Measurements from ENCODE around the gene CCDC78.
"Not testable (repeated sequence)": the region's sequence is repeated elsewhere in the genome, so short reads cannot be mapped to it uniquely, and the experiment has no call there.

The CCDC78 gene

DNA sequence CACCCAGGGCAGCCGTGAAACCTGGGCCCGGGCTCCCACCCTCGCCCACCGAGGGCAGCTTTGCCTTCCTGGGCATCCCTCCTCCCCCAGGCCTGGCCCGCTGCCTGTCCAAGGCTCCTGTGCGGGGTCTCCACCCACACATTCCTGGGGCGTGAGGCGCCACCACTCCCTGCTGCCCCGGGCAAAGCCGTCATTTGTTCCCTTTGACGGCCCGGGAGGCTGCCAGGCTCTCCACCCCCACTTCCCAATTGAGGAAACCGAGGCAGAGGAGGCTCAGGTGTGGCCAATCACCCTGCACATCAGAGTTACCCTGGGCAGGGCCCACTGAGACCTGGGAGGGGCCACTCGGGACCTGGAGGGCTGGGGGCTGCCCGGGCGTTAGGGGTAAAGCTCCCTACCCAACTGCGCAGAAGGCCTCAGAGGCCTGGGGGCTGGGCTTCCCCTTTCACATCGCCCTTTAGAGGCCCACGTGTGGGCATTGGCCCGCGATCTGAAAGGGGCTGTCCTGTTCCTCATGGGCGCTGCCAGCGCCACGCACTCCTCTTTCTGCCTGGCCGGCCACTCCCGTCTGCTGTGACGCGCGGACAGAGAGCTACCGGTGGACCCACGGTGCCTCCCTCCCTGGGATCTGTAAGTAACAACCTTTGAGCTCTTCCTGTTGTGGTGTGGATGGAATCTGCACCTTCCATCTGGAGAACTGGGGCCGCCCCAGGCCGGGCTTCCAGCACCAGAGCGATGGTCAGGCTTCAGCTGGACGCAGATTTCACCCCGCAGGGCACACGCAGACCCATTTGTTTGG is 34.5 kb upstream of the CCDC78 start, which contains the start of gene MSLN:
MSLN (plus strand) TSS at position 190 of the 799 bp plus-strand sequence. CDS start 1,947 bp downstream, outside the sequence.
- no peak for DNase-seq (ENCODE audit: low spot score)

DNA sequence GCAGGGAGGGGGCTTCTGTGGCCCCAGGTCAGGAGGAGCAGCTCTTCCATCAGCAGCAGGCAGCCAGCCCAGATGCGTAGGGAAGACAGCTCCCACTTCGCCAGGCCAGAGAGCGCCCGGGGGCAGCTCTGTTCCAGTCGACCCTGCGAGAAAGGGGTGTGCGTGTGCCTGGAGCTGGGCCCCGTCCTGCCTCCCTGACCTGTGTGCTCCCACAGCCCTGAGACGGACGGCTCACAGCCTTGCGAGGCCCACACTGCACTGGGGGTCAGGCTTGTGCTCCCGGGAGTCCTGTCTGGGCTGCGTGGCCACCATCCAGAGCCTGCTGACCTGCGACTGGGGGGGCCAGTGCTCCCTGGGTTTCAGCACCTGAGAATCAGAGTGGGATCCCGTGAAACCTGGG is 33.8 kb upstream of the CCDC78 start:
- DNase-seq (ENCODE audit: low spot score): no peak

DNA sequence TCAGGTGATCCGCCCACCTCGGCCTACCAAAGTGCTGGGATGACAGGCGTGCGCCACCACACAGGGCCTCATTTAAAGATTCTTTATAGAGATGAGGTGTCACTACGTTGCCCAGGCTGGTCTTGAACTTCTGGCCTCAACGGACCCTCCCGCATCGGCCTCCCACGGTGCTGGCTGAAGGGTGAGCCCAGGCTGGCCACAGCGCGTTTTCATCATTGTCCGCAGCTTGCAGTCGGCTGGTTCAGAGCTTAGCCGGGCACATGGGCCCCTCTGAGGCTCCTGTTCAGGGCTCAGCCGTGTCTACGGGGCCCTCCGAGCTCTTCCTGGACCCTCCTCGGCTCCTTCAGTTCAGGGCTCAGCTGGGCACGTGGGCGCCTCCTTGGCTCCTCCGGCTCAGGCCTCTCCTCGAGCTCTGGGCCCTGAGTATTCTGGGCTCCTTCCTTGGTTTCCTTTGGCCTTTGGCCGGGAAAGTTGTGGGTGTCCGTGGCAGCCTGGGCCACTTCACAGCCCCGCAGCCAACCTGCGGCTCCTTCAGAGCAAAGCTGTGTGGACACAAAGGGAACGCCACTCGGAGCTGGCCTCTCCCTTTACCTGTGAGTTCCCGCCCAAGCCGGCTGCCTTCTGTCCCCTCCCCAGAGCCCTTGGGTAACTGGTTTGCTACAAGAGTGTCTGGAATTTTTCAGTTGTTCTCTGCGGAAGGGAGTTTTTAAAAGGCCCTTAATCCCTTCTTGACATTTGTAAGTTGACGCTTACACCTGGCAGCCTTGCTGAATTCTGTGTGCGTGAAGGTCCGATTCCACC is 33.1 kb upstream of the CCDC78 start:
- no peak for DNase-seq (ENCODE audit: low spot score)

DNA sequence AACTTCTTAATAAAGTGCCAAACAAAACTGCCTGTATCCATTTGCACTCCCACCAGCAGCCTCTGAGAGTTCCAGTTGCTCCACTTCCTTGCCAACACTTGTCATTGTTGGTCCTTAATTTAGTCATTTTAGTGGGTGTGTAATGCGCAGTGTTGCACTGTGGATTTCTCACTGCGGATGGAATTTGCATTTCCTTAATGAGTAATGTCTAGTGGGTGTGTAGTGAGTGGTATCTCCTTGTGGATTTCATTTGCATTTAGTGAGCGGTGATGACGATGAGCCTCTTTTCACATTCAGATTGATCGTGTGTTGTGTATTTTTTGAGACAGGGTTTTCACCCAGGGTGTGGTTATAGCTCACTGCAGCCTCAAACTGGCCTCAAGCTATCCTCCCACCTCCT is 30.2 kb upstream of the CCDC78 start:
- no peak for DNase-seq (ENCODE audit: low spot score)

DNA sequence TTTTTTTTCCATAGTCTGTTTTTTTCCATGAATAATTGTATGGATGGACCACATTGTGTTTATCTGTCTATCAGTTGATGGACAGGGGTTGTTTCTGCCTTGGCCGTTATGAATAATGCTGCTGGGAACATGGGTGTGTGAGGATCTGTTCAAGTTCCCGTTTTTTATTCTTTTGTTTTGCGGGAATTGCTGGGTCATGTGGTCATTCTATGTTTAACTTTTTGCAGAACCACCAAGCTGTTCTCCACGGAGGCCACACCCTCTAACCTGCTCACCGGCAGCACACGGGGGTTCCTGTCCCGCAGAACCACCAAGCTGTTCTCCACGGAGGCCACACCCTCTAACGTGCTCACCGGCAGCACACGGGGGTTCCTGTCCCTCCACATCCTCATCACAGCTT is 28.4 kb upstream of the CCDC78 start:
- DNase-seq (ENCODE audit: low spot score): no peak

DNA sequence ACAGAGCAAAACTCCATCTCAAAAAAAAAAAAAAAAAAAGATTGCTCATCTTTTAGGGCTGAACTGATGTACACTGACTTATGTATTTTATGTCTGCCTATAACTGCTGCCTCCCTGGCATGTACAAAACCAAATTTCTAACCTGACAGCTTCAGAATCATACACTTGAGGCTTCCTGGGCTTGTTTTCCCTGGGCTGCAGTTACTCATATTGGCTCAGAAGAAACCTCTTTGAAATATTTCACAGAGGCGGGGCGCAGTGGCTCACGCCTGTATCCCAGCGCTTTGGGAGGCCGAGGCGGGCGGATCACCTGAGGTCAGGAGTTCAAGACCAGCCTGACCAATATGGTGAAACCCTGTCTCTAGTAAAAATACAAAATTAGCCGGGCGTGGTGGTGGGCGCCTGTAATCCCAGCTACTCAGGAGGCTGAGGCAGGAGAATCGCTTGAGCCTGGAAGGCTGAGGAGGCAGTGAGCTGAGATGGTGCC is 27.9 kb upstream of the CCDC78 start:
- not testable (repeated sequence) for DNase-seq (ENCODE audit: low spot score)

DNA sequence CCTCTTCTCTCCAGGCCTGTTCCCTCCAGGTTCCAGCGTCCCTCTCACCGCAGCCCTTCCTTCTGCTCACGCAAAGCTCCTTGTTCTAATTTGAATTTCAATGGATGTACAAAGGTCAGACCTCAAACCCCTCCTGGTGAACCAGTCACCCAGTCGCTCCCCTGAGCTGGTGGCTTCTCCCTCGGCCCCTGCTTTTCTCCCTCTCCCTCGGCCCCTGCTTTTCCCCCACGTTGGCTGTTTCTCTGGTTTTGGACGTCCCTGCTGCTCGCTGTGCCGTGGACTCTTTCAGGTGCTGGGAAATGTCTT is 25.7 kb upstream of the CCDC78 start:
- DNase-seq (ENCODE audit: low spot score): no peak

DNA sequence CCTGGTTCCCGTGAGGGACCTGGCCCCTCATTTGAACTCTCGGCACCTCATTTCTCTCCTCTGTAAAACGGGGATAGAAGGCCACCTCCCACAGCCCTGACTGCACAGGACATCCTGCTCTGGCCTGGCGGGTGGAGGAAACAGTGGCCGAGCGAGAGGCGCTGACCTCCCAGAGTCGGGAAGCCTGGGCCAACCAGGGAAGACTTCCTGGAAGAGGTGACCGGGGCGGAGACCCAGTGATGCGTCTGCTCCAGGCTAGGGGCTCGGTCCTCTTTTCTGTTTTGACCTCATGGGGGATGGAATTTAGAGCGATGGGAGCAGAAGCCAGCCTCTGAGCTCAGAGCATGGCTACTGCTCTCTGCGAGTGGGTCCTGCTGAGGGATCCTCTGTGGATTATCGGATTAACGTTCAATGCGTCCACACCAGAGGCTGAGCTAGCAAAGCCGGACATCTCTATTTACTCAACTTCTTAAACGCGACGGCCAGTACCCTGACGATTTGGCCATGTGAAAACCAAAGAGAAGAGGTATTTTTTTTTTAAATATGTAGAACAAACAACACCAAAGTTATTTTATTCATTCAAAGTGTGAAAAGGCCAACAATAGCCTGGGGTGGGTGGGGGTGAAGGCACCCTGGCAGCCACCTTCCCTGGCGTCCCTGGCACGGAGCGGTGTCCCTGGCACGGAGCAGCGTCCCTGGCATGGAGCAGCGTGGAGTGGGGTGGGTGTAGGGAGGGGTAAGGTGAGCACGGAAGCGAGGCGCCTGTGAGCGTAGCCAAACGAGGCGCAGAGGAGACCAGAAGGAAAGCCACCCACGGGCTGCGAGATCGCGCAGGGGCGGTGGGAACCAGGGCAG is 25.1 kb upstream of the CCDC78 start:
- DNase-seq (ENCODE audit: low spot score): no peak

DNA sequence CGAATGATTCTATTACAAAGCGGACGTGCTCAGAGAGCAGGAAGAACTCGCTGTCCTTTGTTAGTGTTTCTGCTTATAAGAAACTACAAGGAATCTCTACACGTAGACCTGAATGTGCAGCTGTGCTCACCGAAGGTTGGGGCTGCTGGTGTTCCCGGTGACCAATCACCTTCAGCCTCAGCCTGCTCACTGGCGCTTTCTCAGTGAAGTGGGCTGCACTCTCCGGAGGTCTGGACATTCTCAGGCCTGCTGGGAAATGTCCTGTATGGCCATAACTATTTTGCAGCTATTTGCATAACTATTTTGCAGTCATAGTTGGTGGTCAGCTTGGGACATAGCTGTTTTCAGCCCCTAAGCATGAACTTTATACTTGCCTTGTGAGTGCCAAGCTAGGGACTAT is 24.2 kb upstream of the CCDC78 start:
- no peak for DNase-seq (ENCODE audit: low spot score)

DNA sequence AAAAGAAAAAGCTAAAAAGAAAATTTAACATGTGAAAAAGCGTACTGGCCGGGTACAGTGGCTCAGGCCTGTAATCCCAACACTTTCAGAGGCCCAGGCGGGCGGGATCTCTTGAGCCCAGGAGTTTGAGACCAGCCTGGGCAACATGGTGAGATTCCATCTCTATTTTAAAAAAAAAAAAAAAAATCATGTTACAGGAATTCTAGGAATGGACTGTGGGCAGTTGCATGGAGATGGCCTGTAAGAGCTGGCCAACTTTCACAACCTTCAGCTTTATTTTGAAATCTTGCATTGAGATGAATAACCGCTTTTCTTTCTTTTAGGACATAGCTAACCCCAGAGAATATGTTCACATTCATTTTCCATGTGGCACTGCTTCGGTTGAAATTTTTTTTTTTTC is 22.8 kb upstream of the CCDC78 start:
- no peak for DNase-seq (ENCODE audit: low spot score)

DNA sequence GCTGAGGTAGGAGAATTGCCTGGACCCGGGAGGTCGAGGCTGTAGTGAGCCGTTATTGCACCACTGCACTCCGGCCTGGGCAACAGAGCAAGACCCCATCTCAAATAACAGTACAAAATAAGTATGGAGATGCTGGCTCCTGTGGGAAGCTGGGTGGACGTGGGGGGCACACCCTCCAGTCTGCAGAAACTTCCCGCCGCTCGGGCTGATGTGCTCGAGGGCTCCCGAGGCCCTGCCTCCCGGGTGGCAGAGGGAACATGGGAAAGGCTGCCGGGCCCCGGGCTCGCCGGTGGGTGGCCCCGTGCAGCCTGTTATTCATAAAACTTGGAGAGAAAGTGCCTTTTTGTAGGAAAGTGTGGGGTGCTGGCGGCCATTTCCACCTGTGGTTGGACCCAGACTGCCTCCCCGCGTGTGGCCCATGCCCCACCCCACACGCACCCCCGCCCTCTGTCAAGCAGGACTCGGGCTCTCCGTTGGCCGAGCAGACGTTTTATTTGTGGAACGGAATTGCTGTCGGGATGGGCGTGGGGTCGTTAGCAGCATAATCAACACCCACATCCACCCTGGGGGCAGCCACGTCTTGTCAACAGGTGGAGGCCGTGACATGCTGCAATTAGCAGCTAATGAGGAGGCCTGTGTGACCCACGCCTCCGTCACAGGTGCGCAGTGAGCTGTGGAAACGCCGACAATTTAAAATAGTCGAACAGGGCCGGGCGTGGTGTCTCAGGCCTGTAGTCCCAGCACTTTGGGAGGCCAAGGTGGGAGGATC is 21.9 kb upstream of the CCDC78 start:
- DNase-seq (ENCODE audit: low spot score): no peak

DNA sequence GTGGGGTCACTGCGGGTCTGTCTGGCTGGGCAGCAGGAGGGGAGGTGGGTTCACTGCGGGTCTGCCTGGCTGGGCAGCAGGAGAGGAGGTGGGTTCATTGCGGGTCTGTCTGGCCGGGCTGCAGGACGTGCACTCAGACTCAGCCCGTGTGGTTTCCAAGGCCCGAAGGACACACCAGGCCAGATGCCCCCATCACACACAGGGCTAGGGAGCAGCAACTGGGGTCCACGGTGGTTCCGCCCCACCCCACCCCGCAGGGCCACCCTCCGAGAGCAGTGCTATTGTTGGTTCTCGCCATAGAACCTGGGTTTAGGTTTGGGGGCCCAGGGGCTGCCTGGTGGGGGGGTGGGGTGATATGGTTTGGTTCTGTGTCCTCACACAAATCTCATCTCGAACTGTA is 20.4 kb upstream of the CCDC78 start:
- no peak for DNase-seq (ENCODE audit: low spot score)

DNA sequence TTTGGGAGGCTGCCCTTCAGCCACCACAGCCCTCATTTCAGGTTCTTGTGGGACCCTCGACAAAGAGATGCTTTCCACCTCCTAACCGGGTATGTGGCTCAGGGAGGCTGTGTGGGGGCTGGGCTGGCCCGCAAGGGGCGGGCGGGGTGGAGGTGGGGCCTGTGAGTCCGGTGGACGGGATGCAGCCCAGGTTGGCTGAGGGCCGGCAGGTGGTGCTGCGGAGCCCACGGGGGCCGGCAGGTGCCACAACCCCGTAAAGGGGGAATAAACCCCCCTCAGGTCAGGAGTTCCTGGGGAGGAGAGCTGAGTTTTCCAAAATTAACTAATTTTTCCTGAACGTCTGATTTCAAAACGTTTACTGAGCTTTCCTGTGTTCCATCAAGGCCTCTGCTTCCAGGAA is 19.5 kb upstream of the CCDC78 start:
- peak; percentile 46 for DNase-seq (ENCODE audit: low spot score)

DNA sequence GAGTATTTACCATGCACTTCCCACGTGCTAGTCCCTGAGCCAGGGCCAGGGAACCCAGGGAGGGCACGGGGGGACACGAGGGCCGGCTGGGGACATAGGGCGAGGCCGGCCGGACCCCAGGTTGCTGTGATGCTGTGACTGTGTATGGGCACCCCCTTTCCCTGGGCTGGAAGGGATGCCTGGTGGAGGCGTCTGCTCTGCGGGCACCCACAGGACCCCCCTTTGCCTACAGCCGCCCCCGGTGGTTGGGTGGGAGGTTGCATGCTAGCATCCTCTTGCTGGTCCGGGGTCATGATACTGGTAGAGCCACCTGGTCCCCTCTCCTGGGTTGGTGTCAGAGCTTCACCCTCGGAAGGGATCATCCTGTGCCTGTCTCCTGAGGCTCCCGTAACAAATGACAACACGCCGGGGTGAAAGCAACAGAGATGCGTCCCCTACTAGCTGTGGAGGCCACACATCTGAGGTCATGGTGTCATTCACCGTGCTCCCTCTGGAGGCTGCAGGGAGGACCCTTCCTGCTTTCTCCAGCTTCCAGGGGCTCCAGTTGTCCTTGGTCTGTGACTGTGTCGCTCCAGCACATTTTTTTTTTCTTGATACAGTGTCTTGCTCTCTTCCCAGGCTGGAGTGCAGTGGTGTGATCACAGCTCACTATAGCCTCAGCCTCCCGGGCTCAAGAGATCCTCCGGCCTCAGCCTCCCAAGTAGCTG is 17.7 kb upstream of the CCDC78 start:
- no peak for DNase-seq (ENCODE audit: low spot score)

DNA sequence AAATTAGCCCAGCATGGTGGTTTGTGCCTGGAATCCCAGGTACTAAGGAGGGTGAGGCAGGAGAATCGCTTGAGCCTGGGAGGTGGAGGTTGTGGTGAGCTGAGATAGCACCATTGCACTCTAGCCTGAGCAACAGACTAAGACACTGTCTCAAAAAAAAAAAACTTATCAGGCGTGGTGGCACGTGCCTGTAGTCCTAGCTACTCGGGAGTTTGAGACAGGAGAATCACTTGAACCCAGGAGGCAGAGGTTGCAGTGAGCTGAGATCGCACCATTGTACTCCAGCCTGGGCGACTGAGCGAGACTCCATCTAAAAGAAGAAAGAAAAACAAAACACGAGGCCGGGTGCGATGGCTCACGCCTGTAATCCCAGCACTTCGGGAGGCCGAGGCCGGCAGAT is 16.7 kb upstream of the CCDC78 start:
- DNase-seq (ENCODE audit: low spot score): not testable (repeated sequence)

DNA sequence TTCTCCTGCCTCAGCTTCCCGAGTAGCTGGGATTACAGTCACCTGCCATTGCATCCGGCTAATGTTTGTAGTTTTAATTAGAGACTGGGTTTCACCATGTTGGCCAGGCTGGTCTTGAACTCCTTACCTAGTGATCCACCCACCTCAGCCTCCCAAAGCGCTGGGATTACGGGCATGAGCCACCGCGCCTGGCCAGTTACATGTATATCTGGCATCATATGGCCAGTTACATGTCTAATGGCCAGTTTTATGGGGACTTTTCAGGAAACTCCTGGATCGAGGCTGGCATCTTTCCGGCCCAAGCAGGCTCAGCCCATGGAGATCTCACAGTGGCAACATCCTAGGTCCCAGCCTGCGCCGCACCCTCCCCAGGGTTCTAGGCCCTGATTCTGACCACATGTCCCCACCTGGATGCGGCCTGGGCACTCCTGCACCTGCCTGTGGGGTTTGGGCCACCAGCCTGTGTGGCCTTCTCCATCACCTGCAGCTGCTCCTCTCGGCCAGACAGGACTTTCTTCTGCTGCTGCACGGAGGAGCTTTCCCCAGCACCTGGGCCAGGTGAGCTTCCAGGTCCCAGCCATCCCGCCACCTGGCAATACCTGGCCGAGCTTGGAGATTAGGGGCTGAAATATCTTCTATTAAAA is 15.9 kb upstream of the CCDC78 start:
- no peak for DNase-seq (ENCODE audit: low spot score)

DNA sequence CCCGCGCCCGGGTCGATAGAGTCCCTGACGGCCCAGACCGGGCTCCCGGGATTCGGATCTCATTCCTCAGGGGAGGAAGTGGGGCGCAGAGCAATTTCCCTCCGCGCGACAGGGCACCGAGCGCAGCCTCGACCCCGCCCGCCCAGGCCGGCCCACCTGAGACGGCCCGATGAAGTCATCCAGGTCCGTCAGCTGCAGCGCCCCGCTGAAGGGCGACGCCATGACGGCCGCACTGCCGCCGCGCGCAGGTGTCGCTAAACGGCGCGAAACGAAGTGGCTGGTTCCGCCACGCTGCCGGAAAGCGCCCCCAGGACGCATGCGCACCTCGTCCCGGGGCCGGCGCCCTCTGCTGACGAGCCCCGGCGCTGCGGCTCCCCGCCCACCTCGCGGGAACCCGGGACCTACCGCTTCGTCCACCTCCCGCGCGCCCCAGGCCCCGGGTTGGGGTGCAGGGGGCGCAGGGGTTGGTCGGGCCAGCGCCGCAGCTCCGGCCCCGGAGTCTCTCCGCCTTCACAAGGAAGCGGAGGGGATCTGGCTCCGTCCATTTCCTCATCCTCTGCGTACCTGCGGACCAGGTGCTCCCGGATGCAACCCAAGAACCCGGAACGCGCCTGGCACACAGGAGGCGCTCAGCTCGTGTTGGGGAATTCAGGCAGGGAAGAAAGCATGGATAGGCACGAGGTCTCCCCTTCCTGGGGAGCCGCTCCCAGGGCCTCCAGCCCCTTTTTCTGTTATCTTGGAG is 14.7 kb upstream of the CCDC78 start, which contains the start of gene CIAO3:
CIAO3 (minus strand) TSS at position 234 of the 742 bp plus-strand sequence; CDS start at position 222, 12 bp downstream.
- peak; percentile 92 for DNase-seq (ENCODE audit: low spot score)

DNA sequence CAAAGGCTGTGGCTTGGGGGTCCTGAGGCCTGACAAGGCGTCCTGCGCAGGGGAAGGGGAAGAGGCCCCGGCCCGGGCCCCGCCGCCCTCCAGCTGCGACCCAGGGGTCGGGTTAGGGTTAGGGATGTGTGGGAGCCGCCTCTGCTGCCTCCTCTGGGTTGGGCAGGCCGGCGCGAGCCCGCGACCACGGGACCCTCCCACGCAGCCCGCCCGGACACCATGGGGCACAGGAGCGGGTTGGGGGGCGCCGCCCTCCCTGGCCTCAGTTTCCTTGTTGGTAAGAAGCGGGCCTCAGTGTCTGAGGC is 14.2 kb upstream of the CCDC78 start:
- DNase-seq (ENCODE audit: low spot score): no peak

DNA sequence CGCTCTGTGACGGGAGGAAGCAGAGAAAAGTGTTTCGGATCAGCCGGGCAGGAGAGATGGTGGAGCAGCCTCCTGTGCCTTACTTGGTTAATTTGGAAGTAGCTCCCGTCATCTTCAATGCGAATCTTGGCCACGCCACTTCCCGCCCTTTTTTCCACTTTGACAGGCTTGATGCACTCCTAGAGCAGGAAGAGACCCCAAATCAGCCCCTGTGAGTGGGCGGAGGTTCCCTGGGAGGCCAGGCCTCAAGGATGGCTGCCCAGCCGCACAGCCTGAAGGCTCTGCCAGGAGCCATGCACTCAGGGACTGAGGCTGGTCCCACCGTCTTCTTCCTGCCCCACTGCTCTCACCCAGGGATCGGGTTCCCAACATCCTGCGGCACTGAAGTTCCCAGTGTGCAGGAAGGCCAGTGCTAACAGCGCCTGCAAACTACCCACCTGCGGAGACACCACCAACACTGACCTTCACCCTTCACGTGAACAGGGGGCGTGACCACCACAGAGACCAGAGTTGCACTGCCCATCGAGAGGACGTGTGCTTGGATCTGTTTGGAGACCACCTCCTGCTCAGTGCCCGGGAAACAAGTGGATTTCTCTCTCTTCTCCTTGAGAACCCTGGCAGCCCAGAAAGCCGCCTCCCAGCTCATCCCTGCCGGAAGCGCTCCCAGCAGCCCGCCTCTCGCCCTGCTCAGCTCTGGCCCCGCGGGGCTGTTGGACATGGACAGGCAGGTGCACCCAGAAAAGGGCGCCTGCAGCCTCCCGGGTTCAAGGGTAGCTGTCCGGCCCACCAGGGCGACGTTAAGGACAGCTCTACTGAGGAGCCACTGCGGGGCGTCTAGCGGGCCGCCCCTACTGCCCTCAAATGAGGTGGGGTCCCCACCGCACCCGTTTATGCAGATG is 13.6 kb upstream of the CCDC78 start:
- DNase-seq (ENCODE audit: low spot score): no peak

Data from germinal center (tissue), 1 donor.